H1 (cell line): ENCODE data around the gene SLC11A1. TPM values are rescaled to one million over a fixed set of nuclear protein-coding genes. Genes with fewer than 3 reads are reported as not detected.

ENCODE experiments used
- CTCF ChIA-PET: fragments of 300-600 bp; sonication (Branson Sonifier 250); formaldehyde crosslinking; loops from one replicate; lab custom pipeline; 2021; ENCODE audit not compliant: partially characterized antibody; lab: Charles Lee
- POLR2A ChIA-PET: fragments of 300-600 bp; sonication (Branson Sonifier 250); formaldehyde crosslinking; loops from one replicate; lab custom pipeline; 2021; ENCODE audit warnings: inconsistent platforms; ENCODE audit not compliant: partially characterized antibody; lab: Charles Lee
- DNase-seq, 2 experiments: peaks; one replicate each; pipeline versions ENCODE4 v3.0.0 to v3.0.0-alpha.2; 2010 to 2022; ENCODE audit warnings: low spot score in 2 of 2, low read depth in 1 of 2, mixed read lengths in 1 of 2
- FAIRE-seq: peaks from 2 replicates; lab custom pipeline; 2011; peaks lifted over from hg19 to GRCh38; lab: Jason Lieb, UNC
- H2AFZ ChIP-seq: 2 replicates; pipeline ENCODE4 v1.8.1; 2012; ENCODE audit warnings: low read length, inconsistent platforms
- H2AK5ac ChIP-seq: 2 replicates; pipeline ENCODE4 v1.6.1; 2013; ENCODE audit warnings: low read depth, low read length
- H2BK120ac ChIP-seq: replicated peaks from 2 replicates; pipeline ENCODE3; 2013; ENCODE audit warnings: low read depth, low read length, inconsistent platforms
- H2BK12ac ChIP-seq: 2 replicates; pipeline ENCODE4 v1.6.1; 2013; ENCODE audit warnings: low read depth, low read length
- H2BK15ac ChIP-seq: 2 replicates; pipeline ENCODE4 v1.6.1; 2013; ENCODE audit warnings: low read length
- H2BK20ac ChIP-seq: 2 replicates; pipeline ENCODE4 v1.6.1; 2013; ENCODE audit warnings: low read length
- H2BK5ac ChIP-seq: 2 replicates; pipeline ENCODE4 v1.6.1; 2013; ENCODE audit warnings: low read depth, low read length
- H3K14ac ChIP-seq: 2 replicates; pipeline ENCODE4 v1.6.1; 2013; ENCODE audit warnings: inconsistent platforms; ENCODE audit not compliant: insufficient read length
- H3K18ac ChIP-seq: 2 replicates; pipeline ENCODE4 v1.6.1; 2013; ENCODE audit warnings: low read length; ENCODE audit errors: extremely low read depth
- H3K23ac ChIP-seq: 2 replicates; pipeline ENCODE4 v1.6.1; 2013; ENCODE audit warnings: inconsistent platforms; ENCODE audit not compliant: insufficient read length
- H3K23me2 ChIP-seq: 2 replicates; pipeline ENCODE4 v1.6.1; 2013; ENCODE audit warnings: low read depth, low read length
- H3K27ac ChIP-seq: 2 replicates; pipeline ENCODE4 v1.6.1; 2011; ENCODE audit warnings: low read depth, low read length, inconsistent platforms
- H3K27me3 ChIP-seq, 4 experiments: replicated peaks in 1 of 4; 1 replicate in 1 of 4; 2 replicates in 3 of 4; pipeline versions ENCODE4 v1.6.1 to v1.8.1; 2011 to 2013; ENCODE audit warnings: low read length in 3 of 4, mild to moderate bottlenecking in 3 of 4, inconsistent platforms in 2 of 4, mixed read lengths in 2 of 4, moderate library complexity in 1 of 4; ENCODE audit not compliant: control insufficient read depth in 3 of 4, insufficient read depth in 3 of 4; ENCODE audit errors: extremely low read depth in 1 of 4
- H3K36me3 ChIP-seq, 4 experiments: 2 replicates each; pipeline versions ENCODE4 v1.6.1 to v1.8.1; 2011 to 2013; ENCODE audit warnings: mild to moderate bottlenecking in 4 of 4, low read length in 3 of 4, moderate library complexity in 2 of 4, control low read depth in 1 of 4, inconsistent platforms in 1 of 4; ENCODE audit not compliant: insufficient read depth in 4 of 4, control insufficient read depth in 2 of 4
- H3K4ac ChIP-seq: replicated peaks from 2 replicates; pipeline ENCODE3; 2013; ENCODE audit warnings: low read length, low read depth, mixed read lengths, inconsistent platforms; ENCODE audit not compliant: insufficient read length
- H3K4me1 ChIP-seq, 4 experiments: replicated peaks in 1 of 4; 1 replicate in 1 of 4; 2 replicates in 3 of 4; pipeline versions ENCODE4 v1.6.1 to v1.8.1; 2011 to 2013; ENCODE audit warnings: low read length in 3 of 4, inconsistent platforms in 2 of 4, mixed read lengths in 1 of 4; ENCODE audit not compliant: insufficient read depth in 4 of 4, control insufficient read depth in 3 of 4
- H3K4me2 ChIP-seq, 2 experiments: 2 replicates each; pipeline versions ENCODE4 v1.6.1 to v1.8.1; 2011 to 2013; ENCODE audit warnings: low read depth in 2 of 2, low read length in 2 of 2, control low read depth in 1 of 2, inconsistent platforms in 1 of 2, mild to moderate bottlenecking in 1 of 2; ENCODE audit not compliant: insufficient read depth in 1 of 2
- H3K4me3 ChIP-seq, 4 experiments: fragments of 200-600, 300-600 bp in 1 of 4; sonication (generic), shearing (Covaris generic), sonication (Bioruptor Twin) in 1 of 4; 2 replicates each; pipeline versions ENCODE4 v1.5.1 to v1.8.1; 2011 to 2016; ENCODE audit warnings: low read length in 4 of 4, low read depth in 3 of 4, control low read depth in 2 of 4, inconsistent platforms in 2 of 4, mild to moderate bottlenecking in 2 of 4, mixed read lengths in 1 of 4, moderate library complexity in 1 of 4; ENCODE audit not compliant: insufficient read depth in 2 of 4; ENCODE audit errors: extremely low read depth in 1 of 4
- H3K56ac ChIP-seq: replicated peaks from 2 replicates; pipeline ENCODE3; 2013; ENCODE audit warnings: low read depth, mild to moderate bottlenecking, mixed read lengths, low read length, inconsistent platforms; ENCODE audit not compliant: insufficient read length
- H3K79me1 ChIP-seq: 2 replicates; pipeline ENCODE4 v1.6.1; 2013; ENCODE audit warnings: low read depth, low read length, control low read depth
- H3K79me2 ChIP-seq, 2 experiments: 2 replicates each; pipeline versions ENCODE4 v1.6.1 to v1.8.1; 2012 to 2013; ENCODE audit warnings: low read length in 2 of 2, mild to moderate bottlenecking in 2 of 2, inconsistent platforms in 1 of 2; ENCODE audit not compliant: insufficient read depth in 2 of 2, control insufficient read depth in 1 of 2
- H3K9ac ChIP-seq, 4 experiments: replicated peaks in 1 of 4; 1 replicate in 1 of 4; 2 replicates in 3 of 4; pipeline versions ENCODE4 v1.6.1 to v1.8.1; 2011 to 2013; ENCODE audit warnings: low read depth in 3 of 4, low read length in 3 of 4, control low read depth in 2 of 4, mild to moderate bottlenecking in 2 of 4, moderate library complexity in 2 of 4, inconsistent platforms in 1 of 4; ENCODE audit errors: extremely low read depth in 1 of 4
- H3K9me3 ChIP-seq, 2 experiments: 2 replicates each; pipeline versions ENCODE4 v1.6.1 to v1.8.1; 2012 to 2013; ENCODE audit warnings: mild to moderate bottlenecking in 2 of 2, moderate library complexity in 2 of 2, control low read depth in 1 of 2, inconsistent platforms in 1 of 2, low read depth in 1 of 2, low read length in 1 of 2, mixed read lengths in 1 of 2; ENCODE audit not compliant: insufficient read depth in 2 of 2
- H4K20me1 ChIP-seq, 2 experiments: replicated peaks in 1 of 2; 2 replicates each; pipeline versions ENCODE3 to v1.8.1; 2011 to 2013; ENCODE audit warnings: inconsistent platforms in 2 of 2, low read length in 2 of 2, mild to moderate bottlenecking in 1 of 2; ENCODE audit not compliant: insufficient read depth in 2 of 2, control insufficient read depth in 1 of 2
- H4K5ac ChIP-seq: 2 replicates; pipeline ENCODE4 v1.6.1; 2013; ENCODE audit warnings: low read length, low read depth, mixed read lengths, inconsistent platforms; ENCODE audit not compliant: insufficient read length
- H4K8ac ChIP-seq: 2 replicates; pipeline ENCODE4 v1.8.0; 2013; ENCODE audit warnings: mild to moderate bottlenecking, moderate library complexity, low read length, inconsistent platforms; ENCODE audit not compliant: insufficient read depth; ENCODE audit errors: extremely low read depth
- H4K91ac ChIP-seq: replicated peaks from 2 replicates; pipeline ENCODE3; 2013; ENCODE audit warnings: low read length, mixed read lengths, inconsistent platforms; ENCODE audit not compliant: insufficient read length
- KDM4A ChIP-seq: IDR thresholded peaks from one replicate; pipeline ENCODE4 v1.7.1; 2012; ENCODE audit warnings: low read depth, mild to moderate bottlenecking, moderate library complexity, low read length, inconsistent platforms; ENCODE audit not compliant: severe bottlenecking
- NRF1 ChIP-seq: IDR thresholded peaks from 2 replicates; pipeline ENCODE4 v1.6.1; 2011; ENCODE audit warnings: mild to moderate bottlenecking, low read depth, low read length, improper control_type of control experiment
- RBBP5 ChIP-seq: IDR thresholded peaks from 2 replicates; pipeline ENCODE4 v1.7.1; 2012; ENCODE audit warnings: low read depth, mild to moderate bottlenecking, inconsistent platforms, low read length, moderate library complexity, borderline replicate concordance
- SAP30 ChIP-seq: fragments of 300-600 bp; sonication (generic); IDR thresholded peaks from 2 replicates; pipeline ENCODE4 v1.7.1; 2012; ENCODE audit warnings: low read length, moderate library complexity, mild to moderate bottlenecking, inconsistent platforms; ENCODE audit not compliant: insufficient read depth, insufficient replicate concordance
- SP2 ChIP-seq: IDR thresholded peaks from 2 replicates; pipeline ENCODE4 v1.6.1; 2012; ENCODE audit warnings: mild to moderate bottlenecking, low read length, inconsistent platforms
- SUZ12 ChIP-seq: fragments of 200-600 bp; sonication (generic); IDR thresholded peaks from 2 replicates; pipeline ENCODE4 v1.6.1; 2012; ENCODE audit warnings: mild to moderate bottlenecking, inconsistent platforms, low read length, moderate library complexity, mixed read lengths
- WGBS, 2 experiments: shearing (Covaris generic) in 1 of 2; methylation state at CpG; one replicate each; pipeline versions ENCODE4 v1.1.6 to v1.1.7; 2013 to 2015; ENCODE audit warnings: low lambda C conversion rate in 2 of 2, mixed read lengths in 2 of 2, inconsistent platforms in 1 of 2, low coverage in 1 of 2, missing lambda C conversion rate in 1 of 2; ENCODE audit not compliant: insufficient replicate concordance in 2 of 2, insufficient coverage in 1 of 2, insufficient read length in 1 of 2; ENCODE audit errors: extremely low coverage in 1 of 2, missing lambda C conversion rate in 1 of 2; 5-methylcytosine and 5-hydroxymethylcytosine counted together
- polyA plus RNA-seq, 7 experiments: library from polyadenylated mRNA; depleted of rRNA in 3 of 7; stranded (reverse) in 5 of 7; unstranded in 2 of 7; fragments of >200 nt in 5 of 7; fragments of 200-250 nt in 2 of 7; gene quantifications; 1 replicate in 5 of 7; 2 replicates in 1 of 7; 4 replicates in 1 of 7; pipeline versions ENCODE4 v1.2.1 to v1.2.3, GENCODE V29; 2011 to 2013; ENCODE audit warnings: missing spikeins in 2 of 7, mixed read lengths in 2 of 7
- total RNA-seq: library from RNA; stranded (reverse); fragmentation: NEBNext Ultra II Directional; extraction: Animal tissue kit (Norgen Biotek cat#: 25700); gene quantifications from 2 replicates; pipeline ENCODE4 v1.2.1, GENCODE V29; 2021
- TF ChIP-seq, protein P1 (sequence below), 3 experiments: IDR thresholded peaks; 1 replicate in 2 of 3; 2 replicates in 1 of 3; pipeline versions ENCODE4 v1.5.1 to v1.6.1; 2011; ENCODE audit warnings: low read length in 3 of 3, mild to moderate bottlenecking in 3 of 3, inconsistent platforms in 2 of 3, low read depth in 1 of 3, moderate library complexity in 1 of 3; ENCODE audit not compliant: insufficient read depth in 1 of 3; ENCODE audit errors: control extremely low read depth in 1 of 3

SLC11A1 gene
- total and polyA plus RNA-seq, 2 of the 8 experiments (the other 6 are each of a cell fraction or from before 2014, with no cell fraction given) = 0.20 to 0.43 TPM

DNA sequence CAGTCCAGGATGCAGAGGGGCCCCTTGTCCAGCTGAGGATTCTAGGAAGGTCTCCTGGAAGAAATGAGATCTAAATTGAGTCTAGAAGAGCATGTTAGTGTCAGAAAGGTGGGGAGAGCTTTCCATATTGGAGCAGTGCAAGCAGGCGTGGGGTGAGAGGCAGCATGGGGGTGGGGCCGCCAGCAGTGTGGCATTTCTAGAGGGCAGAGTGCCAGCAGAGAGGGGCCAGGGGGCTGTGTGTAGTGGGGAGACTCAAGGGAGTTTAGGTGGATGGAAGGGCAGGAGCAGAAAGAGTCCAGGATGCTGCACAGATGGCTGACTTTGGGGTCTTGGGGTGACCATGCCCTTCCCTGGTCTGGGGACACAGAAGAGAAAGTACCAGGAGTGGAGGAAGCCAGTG lies 39.0 kb downstream of the SLC11A1 start:
- H3K18ac ChIP-seq = no peak overlapping the region
- H2BK15ac ChIP-seq = no peak overlapping the region
- no peak overlapping the region for H3K4ac ChIP-seq
- H2BK12ac ChIP-seq = no peak overlapping the region
- no peaks in the 10 kb centered on the region for H3K23me2 ChIP-seq
- H4K8ac ChIP-seq = no peak overlapping the region
- H3K4me3 ChIP-seq = no peak overlapping the region
- H3K36me3 ChIP-seq = no peaks in the 10 kb centered on the region
- no peak overlapping the region for H3K56ac ChIP-seq
- H3K23ac ChIP-seq = no peak overlapping the region
- no peak overlapping the region for H2BK120ac ChIP-seq
- no peak overlapping the region for H2BK20ac ChIP-seq
- 86% methylated on average over 2 of the region's 2 CpGs; no CpG with 5 or more reads in 1 of the 2 experiments for WGBS, 2 experiments
- no peak overlapping the region for H3K9ac ChIP-seq
- no peak for FAIRE-seq
- H3K4me2 ChIP-seq = no peak overlapping the region
- ChIA-PET POLR2A (interaction anchor here (0.9 to 1.0 kb wide), 2 partner anchors 10 to 20 kb away, joined by 3 to 6 read pairs; no protein-coding TSS in a partner anchor), CTCF (interaction anchor here (1.2 kb wide), 1 partner anchor 14 kb away, joined by 5 read pairs; no protein-coding TSS in a partner anchor)
- no peak overlapping the region for H2AFZ ChIP-seq
- H4K20me1 ChIP-seq = no peaks in the 10 kb centered on the region
- H2AK5ac ChIP-seq = no peak overlapping the region
- no peaks in the 10 kb centered on the region for H3K9me3 ChIP-seq
- H3K79me1 ChIP-seq = no peaks in the 10 kb centered on the region; the same call in 1 of the 2 replicates
- no peaks in the 10 kb centered on the region for H3K79me2 ChIP-seq
- no peak for DNase-seq
- TF ChIP-seq SAP30 (no peak), NRF1 (no peak), SP2 (no peak), SUZ12 (no peak), RBBP5 (no peak), KDM4A (no peak)
- TF ChIP-seq, protein P1, sequence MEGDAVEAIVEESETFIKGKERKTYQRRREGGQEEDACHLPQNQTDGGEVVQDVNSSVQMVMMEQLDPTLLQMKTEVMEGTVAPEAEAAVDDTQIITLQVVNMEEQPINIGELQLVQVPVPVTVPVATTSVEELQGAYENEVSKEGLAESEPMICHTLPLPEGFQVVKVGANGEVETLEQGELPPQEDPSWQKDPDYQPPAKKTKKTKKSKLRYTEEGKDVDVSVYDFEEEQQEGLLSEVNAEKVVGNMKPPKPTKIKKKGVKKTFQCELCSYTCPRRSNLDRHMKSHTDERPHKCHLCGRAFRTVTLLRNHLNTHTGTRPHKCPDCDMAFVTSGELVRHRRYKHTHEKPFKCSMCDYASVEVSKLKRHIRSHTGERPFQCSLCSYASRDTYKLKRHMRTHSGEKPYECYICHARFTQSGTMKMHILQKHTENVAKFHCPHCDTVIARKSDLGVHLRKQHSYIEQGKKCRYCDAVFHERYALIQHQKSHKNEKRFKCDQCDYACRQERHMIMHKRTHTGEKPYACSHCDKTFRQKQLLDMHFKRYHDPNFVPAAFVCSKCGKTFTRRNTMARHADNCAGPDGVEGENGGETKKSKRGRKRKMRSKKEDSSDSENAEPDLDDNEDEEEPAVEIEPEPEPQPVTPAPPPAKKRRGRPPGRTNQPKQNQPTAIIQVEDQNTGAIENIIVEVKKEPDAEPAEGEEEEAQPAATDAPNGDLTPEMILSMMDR (IDR thresholded peaks at IDR 0.05; ENCODE audit: control extremely low read depth in 1 of 3, insufficient read depth in 1 of 3, low read depth in 1 of 3, low read length in 3 of 3) = no peak
- no peak overlapping the region for H4K5ac ChIP-seq
- no peak overlapping the region for H3K14ac ChIP-seq
- H3K27ac ChIP-seq = no peak overlapping the region
- H3K27me3 ChIP-seq = no peaks in the 10 kb centered on the region
- no peak overlapping the region for H2BK5ac ChIP-seq
- H4K91ac ChIP-seq = no peak overlapping the region
- peaks cover 0 to 10% (median 2%) of the 10 kb centered on the region in 4 experiments; a peak in 2 of 7 replicates for H3K4me1 ChIP-seq
